ENCODE results near the gene CNTNAP2. TPM values are rescaled to one million over a fixed set of nuclear protein-coding genes. Genes with fewer than 3 reads are reported as not detected.

The CNTNAP2 gene
- total and polyA plus RNA-seq, 9 of the 15 experiments (the other 6 are each of a cell fraction or from before 2014, with no cell fraction given), result 0.04 to 0.62 (median 0.09) TPM; not detected in 4

DNA sequence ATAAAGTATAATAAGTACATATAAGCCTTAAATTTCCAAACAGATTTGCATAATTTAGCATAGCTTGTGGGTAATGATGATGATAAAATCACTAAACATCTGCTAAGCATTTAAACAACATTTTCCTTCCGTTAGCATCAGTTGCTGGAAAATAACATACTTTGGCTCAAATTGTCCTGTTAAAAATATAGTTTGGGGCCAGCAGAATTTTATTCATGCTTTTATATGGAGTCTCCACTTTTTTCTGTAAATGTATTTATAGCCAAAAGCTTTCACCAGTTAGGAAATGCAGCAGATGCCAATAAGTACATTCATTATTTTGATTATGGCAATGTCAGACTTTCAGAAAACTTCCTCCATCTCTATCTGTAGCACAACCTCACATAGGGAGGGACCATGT lies 107.2 kb downstream of the CNTNAP2 start:
- ATAC-seq (no peak), FAIRE-seq (no peak), DNase-seq (ENCODE audit: extremely low read depth in 1 of 4, low spot score in 3 of 4) (no peak)
- no peak overlapping the region for H3K4me2 ChIP-seq (ENCODE audit: insufficient read depth, low read length)
- 4% methylated on average over 1 of the region's 1 CpG for WGBS (ENCODE audit: insufficient coverage, low coverage, missing lambda C conversion rate)
- H3K9ac ChIP-seq (ENCODE audit: insufficient read depth in 1 of 2, low read depth in 2 of 2, low read length in 2 of 2), result no peak overlapping the region
- no peak overlapping the region for H3K27ac ChIP-seq (ENCODE audit: extremely low read depth, low read depth, low read length)
- intact Hi-C loops (cut with micrococcal nuclease), result no loop called here
- in situ Hi-C loops (cut with MboI), result no loop called here
- no peaks in the 10 kb centered on the region for H3K79me2 ChIP-seq (ENCODE audit: control insufficient read depth, insufficient read depth, low read length)
- BruUV-seq (replicated peaks), result no TSS peak
- H3K9me1 ChIP-seq (ENCODE audit: control insufficient read depth, insufficient read depth, low read length), result no peaks in the 10 kb centered on the region
- CTCF ChIA-PET (ENCODE audit: low intra/inter-chr PET ratio), result no interaction called here
- H3K27me3 ChIP-seq (ENCODE audit: control insufficient read depth in 2 of 2, insufficient read depth in 2 of 2, low read length in 2 of 2), result no peaks in the 10 kb centered on the region
- H4K20me1 ChIP-seq (replicated peaks; ENCODE audit: control insufficient read depth, insufficient read depth, low read length), result no peaks in the 10 kb centered on the region
- H3K36me3 ChIP-seq (ENCODE audit: control insufficient read depth, insufficient read depth, low read length), result no peaks in the 10 kb centered on the region
- POLR2A ChIA-PET, result no interaction called here
- no peaks in the 10 kb centered on the region for H3K4me1 ChIP-seq (replicated peaks in 1 of 2; ENCODE audit: control insufficient read depth in 2 of 2, insufficient read depth in 2 of 2, low read length in 2 of 2)
- 0 out of 2 replicates have a peak, but pooled peaks cover 4% of the 10 kb centered on the region for H3K9me3 ChIP-seq (replicated peaks; ENCODE audit: control insufficient read depth, insufficient read depth, low read depth, low read length)
- H3K4me3 ChIP-seq, result no peak overlapping the region
- no peak overlapping the region for H2AFZ ChIP-seq (ENCODE audit: low read depth, low read length)
- no peak for TF ChIP-seq ZNF408 (CRISPR knock-in tag; IDR thresholded peaks at IDR 0.05; ENCODE audit: low read depth)
- no peak for TF ChIP-seq TSHZ1 (CRISPR knock-in tag; IDR thresholded peaks at IDR 0.05)
- no peak for TF ChIP-seq THRAP3 (IDR thresholded peaks at IDR 0.05; ENCODE audit: borderline replicate concordance)
- no peak for TF ChIP-seq CEBPG (CRISPR knock-in tag; IDR thresholded peaks at IDR 0.05)
- no peak for TF ChIP-seq CEBPG (tag; conservative IDR thresholded peaks at IDR 0.05 in 1 of 2, IDR thresholded peaks at IDR 0.05 in 1 of 2)
- no peak for TF ChIP-seq RBM39 (optimal IDR thresholded peaks at IDR 0.05; ENCODE audit: low read depth, low read length)
- TF ChIP-seq, protein P1, sequence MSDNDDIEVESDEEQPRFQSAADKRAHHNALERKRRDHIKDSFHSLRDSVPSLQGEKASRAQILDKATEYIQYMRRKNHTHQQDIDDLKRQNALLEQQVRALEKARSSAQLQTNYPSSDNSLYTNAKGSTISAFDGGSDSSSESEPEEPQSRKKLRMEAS (CRISPR knock-in tag; IDR thresholded peaks at IDR 0.05), result no peak
- no peak for TF ChIP-seq KLF6 (CRISPR knock-in tag; IDR thresholded peaks at IDR 0.05; ENCODE audit: borderline replicate concordance)
- no peak for TF ChIP-seq KDM4B (IDR thresholded peaks at IDR 0.05; ENCODE audit: borderline replicate concordance in 2 of 2, low read depth in 1 of 2)
- TF ChIP-seq ZNF121 (CRISPR knock-in tag; conservative IDR thresholded peaks at IDR 0.05), result no peak
- no peak for TF ChIP-seq ELF4 (CRISPR knock-in tag; IDR thresholded peaks at IDR 0.05)
- TF ChIP-seq, protein P2, sequence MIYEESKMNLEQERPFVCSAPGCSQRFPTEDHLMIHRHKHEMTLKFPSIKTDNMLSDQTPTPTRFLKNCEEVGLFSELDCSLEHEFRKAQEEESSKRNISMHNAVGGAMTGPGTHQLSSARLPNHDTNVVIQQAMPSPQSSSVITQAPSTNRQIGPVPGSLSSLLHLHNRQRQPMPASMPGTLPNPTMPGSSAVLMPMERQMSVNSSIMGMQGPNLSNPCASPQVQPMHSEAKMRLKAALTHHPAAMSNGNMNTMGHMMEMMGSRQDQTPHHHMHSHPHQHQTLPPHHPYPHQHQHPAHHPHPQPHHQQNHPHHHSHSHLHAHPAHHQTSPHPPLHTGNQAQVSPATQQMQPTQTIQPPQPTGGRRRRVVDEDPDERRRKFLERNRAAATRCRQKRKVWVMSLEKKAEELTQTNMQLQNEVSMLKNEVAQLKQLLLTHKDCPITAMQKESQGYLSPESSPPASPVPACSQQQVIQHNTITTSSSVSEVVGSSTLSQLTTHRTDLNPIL (CRISPR knock-in tag; IDR thresholded peaks at IDR 0.05), result no peak
- no peak for TF ChIP-seq ZNF584 (CRISPR knock-in tag; IDR thresholded peaks at IDR 0.05; ENCODE audit: low read depth)
- no peak for TF ChIP-seq JUN (IDR thresholded peaks at IDR 0.05; ENCODE audit: borderline replicate concordance, low read depth, low read length)
- TF ChIP-seq JUN (CRISPR knock-in tag; IDR thresholded peaks at IDR 0.05; ENCODE audit: borderline replicate concordance), result no peak
- TF ChIP-seq NEUROD1 (IDR thresholded peaks at IDR 0.05; ENCODE audit: borderline replicate concordance, low read depth, low read length, partially characterized antibody), result no peak
- no peak for TF ChIP-seq RBM15 (IDR thresholded peaks at IDR 0.05; ENCODE audit: insufficient read depth, low read length)
- no peak for TF ChIP-seq RAD51 (IDR thresholded peaks at IDR 0.05; ENCODE audit: borderline replicate concordance, low read depth)
- TF ChIP-seq RUNX1 (IDR thresholded peaks at IDR 0.05; ENCODE audit: low read depth), result no peak
- no peak for TF ChIP-seq ZNF133 (CRISPR knock-in tag; IDR thresholded peaks at IDR 0.05)
